Central memory CD4-positive, alpha-beta T cell (primary cell): ENCODE data around the gene SLC5A7.

ENCODE experiments used
- DNase-seq: peaks from one replicate; pipeline ENCODE4 v3.0.0; 2022
- total RNA-seq, 3 experiments: gene quantifications; one replicate each; lab custom pipeline; 2026; lab: John Stamatoyannopoulos, UW

SLC5A7 gene
- 0 reads per million in 3 experiments for total RNA-seq

DNA sequence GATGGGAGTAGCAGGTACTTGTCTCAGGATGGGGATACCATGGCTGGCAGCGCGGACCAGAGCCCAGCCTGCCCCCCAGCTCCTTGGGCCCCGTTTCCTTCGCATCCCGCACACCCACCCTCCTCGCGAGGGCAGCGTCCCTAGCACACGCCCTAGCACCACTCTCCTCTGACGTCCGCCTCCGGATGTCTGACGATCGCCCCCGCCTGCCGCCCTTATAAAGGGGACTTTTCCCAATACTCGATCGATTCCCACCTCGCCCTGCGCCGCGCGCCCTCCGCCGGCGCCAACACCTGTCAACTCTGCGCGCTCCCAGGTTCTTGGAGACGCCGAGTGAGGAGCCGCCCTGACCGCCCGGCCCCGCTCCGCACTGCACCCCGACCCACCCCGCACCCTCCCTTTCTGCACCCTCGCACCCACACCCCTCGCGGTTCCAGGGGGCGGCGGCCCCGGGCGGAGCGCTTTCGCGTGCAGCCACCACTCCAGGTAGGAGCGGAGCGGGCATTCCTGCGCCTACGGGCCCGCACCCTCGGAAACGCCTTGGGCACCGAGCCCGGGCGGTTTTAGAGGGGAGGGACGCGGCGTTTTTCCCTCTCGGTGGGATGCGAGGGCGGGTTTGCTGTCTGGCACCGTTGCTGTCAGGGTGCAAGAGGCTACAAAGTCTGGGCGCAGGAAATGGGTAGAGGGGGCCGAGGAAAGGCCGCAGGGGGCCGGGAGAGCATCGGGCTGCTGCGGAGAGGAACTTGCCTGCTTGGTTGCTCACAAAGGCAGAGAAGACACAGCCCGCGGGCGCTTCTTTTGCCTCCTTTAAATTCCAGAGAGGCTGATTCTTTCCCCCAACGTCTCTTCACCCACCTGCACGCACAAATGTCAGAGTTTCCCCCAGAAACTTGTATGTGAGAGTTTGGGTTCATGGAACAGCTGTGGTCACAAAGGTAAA lies at the start of gene SLC5A7:
Gene SLC5A7 (plus strand): TSS at position 247 of the 940 bp plus-strand sequence. CDS start 1,632 bp downstream, outside the sequence.
- no peak for DNase-seq

DNA sequence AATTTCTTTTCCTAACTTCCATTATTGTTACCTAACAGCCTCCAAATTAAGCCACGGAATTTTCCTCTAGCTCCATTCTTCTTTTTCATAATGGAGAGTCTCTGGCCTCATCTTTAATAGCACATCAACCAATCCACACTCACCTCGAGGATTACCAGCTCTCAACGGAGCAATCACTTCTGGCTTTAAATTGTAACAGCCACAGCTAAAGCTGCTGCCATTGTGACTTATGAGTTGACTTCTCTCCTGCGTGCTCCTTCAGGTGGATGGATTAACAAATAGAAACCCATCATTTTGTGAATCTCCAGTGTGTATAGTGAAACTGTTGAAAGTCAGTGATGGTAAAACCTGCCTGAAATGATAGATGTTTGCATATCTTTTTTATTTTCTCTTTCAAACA lies 24.9 kb upstream of the SLC5A7 start:
- no peak for DNase-seq

DNA sequence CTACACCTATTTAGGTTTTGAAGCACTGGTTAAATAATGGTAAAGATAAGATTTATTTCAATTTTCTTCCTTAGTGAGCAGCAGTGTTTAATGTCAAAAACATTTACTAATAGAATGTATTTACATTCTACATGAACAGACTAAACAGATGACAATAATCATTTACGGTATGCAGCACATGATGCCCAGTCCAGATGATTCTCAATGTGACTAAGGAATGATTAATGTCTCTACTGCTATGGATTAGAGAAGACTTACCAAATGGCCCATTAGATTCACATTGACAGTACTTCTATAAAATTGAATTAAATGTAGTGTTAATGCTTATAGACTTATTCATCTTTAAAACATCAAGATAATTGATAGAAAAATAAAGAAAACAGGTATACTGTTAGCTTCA lies 22.1 kb upstream of the SLC5A7 start:
- no peak for DNase-seq

DNA sequence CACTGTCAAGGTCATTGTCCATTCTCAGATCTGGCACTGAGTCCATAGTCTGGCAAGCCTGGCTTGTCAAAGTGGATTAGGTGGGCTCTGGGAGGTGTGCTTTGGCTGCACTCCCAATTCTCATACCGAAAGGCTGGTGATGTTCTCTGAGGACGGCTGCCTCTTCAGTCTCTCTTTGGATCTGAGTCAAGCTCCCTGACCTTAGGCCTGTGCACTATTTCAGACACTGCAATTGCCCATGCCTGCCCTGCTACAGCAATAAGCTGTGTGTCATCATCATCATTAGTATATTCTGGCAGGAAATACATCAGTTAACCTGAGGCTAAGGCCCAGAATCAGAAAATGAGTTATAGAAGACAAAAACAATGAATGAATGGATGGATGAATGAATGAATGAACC lies 1.6 kb upstream of the SLC5A7 start:
- no peak for DNase-seq

DNA sequence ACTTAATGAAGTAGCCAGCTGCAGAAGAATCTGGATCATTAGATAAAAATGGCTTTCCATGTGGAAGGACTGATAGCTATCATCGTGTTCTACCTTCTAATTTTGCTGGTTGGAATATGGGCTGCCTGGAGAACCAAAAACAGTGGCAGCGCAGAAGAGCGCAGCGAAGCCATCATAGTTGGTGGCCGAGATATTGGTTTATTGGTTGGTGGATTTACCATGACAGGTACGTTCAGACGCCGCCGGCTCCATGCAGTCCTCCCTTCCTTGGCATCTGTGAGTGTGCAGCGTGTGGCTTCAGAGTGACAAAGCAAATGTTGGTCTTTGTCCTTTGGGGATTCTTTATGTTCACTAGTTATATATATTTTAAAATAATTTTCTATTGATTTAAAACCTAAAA lies 1.8 kb downstream of the SLC5A7 start:
- no peak for DNase-seq

DNA sequence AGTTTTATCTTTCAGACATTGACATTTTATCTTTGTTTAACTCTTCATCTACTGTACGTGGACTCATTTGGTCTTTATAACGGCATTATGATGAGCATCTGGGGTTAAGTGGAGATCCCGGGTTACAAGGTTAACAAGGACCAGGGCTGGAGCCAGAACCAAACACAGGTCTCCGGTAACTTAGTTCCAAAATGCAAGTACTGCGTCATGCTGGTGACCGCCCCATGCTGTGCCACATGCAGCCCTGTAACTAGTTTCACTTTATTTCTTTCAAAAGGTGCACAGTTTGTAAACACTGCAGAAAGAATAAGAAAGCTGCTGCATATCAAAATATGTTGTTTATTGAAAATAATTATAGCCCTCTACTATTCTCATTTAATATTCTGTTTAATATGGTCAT lies 3.1 kb downstream of the SLC5A7 start:
- DNase-seq = no peak

DNA sequence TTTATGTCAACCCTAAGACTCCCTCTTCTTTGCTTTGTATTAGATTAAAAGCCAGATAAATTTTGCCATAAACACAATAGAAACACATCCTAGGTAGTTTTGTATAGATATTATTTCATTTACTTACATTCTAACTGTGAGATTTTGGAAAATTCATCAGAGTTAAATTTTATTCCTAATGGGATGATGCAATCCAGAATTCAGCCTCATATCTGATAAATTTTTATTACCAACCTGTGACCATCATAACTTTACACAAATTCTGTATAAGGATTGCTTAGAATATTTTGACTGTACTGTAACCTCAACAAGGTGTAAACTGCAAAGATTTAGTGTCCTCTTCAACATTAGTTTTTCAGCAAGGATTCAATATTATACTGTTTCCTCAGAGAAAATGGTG lies 4.4 kb downstream of the SLC5A7 start:
- DNase-seq = no peak

DNA sequence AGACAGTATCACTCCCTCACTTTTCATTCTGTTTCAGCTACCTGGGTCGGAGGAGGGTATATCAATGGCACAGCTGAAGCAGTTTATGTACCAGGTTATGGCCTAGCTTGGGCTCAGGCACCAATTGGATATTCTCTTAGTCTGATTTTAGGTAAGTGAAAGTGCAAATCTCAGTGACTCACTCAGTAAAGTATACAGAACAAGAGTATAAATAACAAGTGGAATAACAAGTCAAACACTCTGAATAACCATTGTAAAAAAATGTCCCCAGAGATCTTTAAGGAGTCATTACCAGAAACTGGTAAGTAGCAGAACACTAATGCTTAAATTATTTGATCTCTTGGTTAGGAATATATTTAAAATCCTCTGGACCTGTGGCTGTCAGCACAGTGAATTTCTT lies 5.7 kb downstream of the SLC5A7 start:
- no peak for DNase-seq

DNA sequence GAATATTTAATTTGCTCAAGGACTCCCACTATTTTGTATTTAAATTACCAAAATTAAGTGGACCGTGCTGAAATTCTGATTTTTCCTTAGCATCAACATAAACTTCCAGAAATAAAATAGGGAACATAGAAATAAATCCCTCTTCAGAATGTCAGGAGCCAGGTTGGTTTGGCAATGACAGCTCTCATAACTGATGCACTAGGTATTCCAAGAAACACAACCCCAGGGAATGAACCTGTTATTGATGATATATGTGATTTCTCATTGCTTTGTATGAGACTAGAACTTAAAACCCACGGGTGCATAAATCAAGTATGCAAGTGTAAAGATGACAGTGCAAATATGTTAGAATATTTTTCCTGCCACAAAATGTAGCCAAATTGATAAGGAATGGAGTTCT lies 12.8 kb downstream of the SLC5A7 start:
- no peak for DNase-seq

DNA sequence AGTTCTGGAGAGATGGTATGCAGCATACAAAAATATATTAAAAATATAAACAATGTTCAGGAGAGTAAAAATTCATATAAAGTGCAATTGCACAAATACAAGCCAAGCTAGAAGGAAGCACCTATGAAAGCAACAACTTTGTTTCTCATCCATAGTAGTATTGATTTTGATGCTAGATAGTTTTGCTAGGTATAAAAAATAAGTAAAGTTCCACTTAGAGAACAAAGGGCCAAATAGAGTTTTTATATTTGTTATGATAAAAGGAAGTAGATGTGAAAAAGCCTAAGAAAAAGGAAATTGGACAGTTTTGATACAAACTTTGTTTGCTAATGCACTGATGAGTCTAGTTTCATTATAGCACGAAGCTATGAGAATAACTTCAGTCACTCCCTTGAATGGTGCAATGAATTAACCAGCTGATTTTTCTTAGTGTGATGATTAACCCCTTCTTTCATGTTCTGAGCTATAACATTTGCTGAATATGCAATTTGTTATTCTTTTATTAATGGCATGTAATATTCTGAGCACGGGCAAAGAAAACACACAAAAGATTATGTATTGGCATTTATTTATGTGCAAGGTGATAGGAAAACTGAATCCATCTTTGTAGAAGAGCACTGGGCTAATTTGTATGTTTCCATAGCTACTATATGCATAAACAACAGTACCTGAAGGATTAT lies 24.7 kb downstream of the SLC5A7 start:
- DNase-seq = no peak

DNA sequence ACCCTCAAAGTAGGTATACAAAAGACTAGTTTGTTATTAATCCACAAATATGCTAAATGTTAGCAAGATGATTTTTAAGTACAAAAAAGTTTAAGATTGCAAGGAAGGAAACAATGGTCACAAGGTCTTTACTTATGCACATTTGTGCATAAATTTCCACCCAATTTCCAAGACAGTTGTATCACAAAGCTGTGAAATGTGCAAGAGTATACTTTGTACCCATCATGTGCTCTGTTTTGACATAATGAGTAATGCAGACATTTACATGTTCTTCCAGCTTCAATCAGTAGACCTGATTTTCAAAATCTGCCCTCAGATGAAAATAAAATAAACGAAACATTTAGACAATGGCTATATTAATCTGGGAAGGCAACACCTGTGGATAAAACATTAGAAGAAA lies 27.0 kb downstream of the SLC5A7 start:
- no peak for DNase-seq

DNA sequence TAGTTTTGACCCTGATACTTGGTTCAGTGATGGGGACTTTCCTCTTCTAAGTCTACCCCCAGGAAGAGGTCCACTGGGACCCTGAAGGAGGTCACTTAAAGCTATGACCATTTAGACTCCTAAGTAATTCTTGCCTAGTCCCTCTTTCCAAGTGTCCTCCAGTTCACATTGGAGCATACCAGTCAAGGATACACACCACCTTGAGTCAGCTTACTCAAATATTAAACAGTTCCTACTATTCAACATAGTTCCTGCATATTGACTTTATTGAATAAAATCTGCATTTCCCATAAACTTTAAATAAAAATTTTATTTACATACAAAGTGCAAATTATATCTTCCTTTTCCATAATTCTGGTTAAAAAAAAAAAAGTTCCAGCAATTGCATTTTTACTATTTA lies 36.3 kb downstream of the SLC5A7 start:
- DNase-seq = no peak

DNA sequence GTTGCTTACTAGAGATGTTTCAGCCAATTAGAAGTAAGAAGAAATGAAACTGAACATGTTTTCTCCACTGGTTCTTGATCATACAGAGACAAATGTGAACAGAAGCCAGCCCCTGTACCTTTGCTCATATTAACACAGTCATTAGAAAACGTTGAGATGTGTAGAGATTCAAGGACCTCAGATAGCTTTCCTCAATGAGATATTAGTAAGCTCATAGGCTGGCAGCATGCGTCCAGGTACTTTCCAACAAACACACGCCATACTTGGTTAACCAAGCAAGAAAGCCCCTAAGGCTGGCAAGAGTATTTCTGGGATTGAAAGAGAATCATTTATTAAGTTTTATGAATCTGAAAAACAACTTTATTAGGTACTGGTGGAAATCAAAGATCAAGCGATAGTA lies 37.5 kb downstream of the SLC5A7 start:
- no peak for DNase-seq

DNA sequence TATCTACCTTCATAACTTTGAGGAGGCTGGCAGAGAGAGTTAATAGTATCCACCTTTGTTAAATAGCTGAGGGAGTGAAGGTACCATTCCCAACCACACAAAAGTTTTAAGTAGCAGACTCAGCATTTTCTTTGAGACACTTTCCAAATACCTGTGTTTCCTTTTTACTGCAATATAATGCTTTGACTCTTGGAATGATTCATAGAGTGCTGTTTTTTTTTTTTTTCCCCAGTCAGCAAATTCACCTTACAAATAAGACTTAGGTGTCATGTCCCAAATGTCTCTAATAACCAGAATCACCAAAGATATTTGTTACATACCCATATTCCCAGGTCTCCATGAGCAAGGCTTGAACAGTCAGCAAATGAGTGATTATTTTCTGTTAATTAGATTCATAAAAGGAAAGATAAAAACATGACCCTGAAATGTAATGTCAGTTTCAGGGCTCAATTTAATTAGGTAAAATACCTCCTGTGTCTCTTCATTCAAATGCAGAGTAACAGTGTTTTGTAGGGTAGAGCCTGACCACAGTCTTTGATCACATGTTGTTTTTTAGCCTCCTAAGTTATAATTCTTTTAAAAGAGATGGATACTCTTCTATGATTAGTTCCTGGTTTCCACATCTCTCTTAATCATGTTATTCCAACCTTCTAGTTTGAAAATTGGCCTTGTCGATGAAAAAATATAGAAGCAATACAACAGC lies 39.9 kb downstream of the SLC5A7 start:
- no peak for DNase-seq

DNA sequence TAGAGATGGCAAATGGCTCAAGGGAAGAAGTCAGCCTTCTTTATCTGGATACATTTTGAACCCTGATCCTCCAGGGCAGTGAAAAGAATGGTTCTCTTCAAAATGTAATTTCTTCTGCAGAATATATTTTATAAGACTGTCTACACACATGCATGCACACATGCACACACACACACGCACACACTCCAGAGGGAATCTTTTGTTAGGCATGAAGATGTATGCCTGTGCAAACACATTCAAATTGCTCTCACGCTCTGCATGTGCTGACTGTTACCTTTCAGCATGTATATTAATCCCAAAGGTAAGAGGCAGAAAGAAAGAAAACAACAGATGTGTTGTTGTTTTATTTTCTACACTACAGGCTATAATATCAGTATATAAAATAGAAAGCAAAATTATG lies 43.2 kb downstream of the SLC5A7 start:
- DNase-seq = no peak

DNA sequence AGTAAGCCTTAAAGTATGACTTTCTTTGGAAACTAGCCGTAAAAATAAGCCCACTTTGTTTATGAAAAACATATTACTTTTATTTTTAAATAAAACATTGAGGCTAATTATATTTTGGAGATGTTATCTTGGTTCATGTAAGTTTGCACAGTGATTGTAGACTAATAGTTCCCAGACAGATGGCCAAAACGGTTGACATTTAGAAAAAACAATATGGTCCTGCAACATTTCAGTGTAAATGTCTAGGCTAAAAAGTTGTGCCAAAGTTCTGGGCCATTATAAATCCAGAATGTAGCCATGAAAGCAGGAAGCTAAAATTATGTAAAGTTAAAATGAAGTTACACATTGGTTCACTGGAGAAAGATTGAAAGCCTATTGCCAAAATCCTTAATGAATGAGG lies 43.6 kb downstream of the SLC5A7 start:
- no peak for DNase-seq

DNA sequence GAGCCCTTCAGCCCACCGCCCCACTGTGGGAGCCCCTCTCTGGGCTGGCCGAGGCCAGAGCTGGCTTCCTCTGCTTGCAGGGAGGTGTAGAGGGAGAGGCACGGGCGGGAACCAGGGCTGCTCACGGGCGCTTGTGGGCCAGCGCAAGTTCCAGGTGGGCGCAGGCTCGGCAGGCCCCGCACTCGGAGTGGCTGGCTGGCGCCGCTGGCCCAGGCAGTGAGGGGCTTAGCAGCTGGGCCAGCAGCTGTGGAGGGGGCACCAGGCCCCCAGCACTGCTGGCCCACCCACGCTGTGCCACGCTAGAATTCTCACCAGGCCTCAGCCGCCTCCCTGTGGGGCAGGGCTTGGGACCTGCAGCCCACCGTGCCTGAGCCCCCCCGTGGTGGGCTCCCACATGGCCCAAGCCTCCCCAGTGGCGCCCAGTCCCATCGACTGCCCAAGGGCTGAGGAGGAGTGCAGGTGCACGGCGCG lies 45.2 kb downstream of the SLC5A7 start:
- no peak for DNase-seq

DNA sequence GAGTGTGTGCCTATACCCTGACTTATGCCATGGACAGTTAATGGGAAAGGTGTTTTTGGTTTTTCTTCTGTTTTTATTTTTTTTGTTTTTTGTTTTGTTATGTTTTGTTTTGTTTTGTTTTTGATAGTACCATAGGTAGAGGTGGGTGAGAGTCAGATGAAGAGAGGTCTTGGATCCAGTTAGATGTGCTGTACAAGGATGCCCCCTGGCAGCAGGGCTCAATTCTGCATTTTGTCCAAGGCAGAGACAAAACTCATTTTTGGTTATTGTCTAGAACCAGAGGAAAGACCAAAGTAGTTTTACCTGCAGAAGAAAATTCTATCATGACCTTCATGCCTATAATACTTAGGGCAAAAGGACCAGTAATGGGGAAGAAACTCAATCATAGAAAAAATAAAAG lies 48.5 kb downstream of the SLC5A7 start:
- DNase-seq = no peak

DNA sequence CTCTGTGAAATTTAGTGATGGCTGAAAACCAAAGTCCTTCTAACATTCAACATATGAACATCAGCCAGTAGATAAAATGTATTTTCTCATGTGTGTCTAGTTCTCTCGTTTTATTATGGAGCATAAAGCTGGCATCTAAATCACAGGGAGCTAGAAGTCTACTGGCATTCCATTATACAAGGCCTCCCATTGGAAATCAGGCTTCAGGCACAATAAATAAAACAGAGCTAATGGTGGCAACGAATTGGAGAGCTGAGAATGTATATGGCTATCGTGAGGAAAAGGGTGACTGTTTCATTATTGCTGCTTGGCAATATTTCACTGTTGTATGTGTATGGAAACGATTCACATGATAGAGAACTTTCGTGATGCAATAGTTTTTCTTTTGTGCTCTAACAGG lies 62.4 kb downstream of the SLC5A7 start:
- no peak for DNase-seq

DNA sequence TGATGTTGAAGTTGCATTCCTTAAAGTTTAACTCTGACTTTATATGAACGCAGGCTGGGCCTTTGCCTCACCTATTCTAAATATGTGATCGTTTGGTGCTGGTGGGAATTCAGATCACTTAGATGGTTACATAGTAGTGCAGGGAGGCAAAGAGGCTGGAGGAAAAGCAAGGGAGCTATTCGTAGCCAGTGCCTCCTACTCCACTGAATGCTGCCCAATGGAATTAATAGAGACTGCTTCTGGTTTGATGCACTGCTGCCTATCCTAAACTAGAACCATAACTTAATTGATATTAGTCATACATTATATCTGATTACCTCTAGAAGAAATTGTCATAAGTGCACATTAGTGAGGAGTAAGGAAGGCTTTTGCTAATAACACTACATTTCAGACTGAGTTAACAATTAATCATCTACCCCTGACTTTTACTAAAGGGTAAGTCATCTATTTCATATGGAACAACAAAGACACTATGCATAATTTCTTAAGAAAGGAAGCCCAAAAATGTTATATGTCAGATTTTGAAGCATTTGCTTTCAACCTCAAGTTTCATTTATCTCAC lies 72.3 kb downstream of the SLC5A7 start:
- DNase-seq = no peak

DNA sequence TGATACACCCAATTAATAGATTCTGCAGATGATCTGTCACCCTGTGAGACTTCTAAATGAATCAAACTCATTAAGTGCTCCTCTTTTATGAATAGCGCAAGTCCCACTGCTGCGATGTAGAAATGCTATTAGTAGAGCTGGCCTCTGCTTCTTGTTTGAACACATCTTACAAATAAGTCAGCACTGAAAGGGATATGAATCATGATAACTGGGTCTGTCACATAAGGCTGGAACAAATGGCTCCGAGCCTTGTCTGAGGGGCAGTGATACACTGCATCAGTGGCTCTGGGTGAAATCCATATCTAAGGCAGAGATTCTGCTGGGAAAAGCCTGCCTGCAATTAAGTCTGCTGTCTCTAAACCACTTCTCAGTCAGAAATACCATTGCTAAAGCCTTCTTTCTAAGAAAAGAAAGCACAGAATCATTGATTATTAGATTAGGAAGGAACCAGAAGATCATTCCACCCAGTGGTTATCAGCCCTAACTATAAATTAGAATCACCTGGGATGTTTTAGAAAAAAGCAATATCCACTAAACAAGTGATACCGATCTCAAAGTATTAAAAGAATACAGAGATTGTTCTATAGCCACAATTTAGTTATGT lies 75.2 kb downstream of the SLC5A7 start:
- DNase-seq = no peak
